HG03378 (cell line): ENCODE results near the gene KMT5C.

Experiments
- ATAC-seq: cut with Tn5 transposase; IDR thresholded peaks from one replicate; pipeline ENCODE4 v1.9.1; 2021; ENCODE audit warnings: mild to moderate bottlenecking, moderate library complexity; ENCODE audit not compliant: unreplicated experiment

The KMT5C gene

GRCh38 chr19:55345818-55346724 lies 6.4 kb downstream of the KMT5C start:
- no peak for ATAC-seq

GRCh38 chr19:55346725-55347441 lies 7.2 kb downstream of the KMT5C start:
- ATAC-seq, result no peak

- ATAC-seq, result no peak
These were observed 7.8 kb downstream of the KMT5C start for GRCh38 chr19:55347442-55348009.

GRCh38 chr19:55348317-55349034 lies 8.8 kb downstream of the KMT5C start:
- no peak for ATAC-seq

- ATAC-seq, result no peak
These were observed 11.1 kb downstream of the KMT5C start for GRCh38 chr19:55350620-55351315.

GRCh38 chr19:55352040-55352439 lies 12.4 kb downstream of the KMT5C start:
- ATAC-seq, result no peak

- ATAC-seq, result no peak
These were observed 13.0 kb downstream of the KMT5C start for GRCh38 chr19:55352549-55353145.

- no peak for ATAC-seq
These were observed 13.7 kb downstream of the KMT5C start for GRCh38 chr19:55353356-55353802.

- no peak for ATAC-seq
These were observed 14.4 kb downstream of the KMT5C start for GRCh38 chr19:55353803-55354697.

GRCh38 chr19:55354698-55355212 lies 15.1 kb downstream of the KMT5C start, which contains the start of gene COX6B2:
Gene COX6B2 (minus strand): TSS chr19:55354719. CDS start chr19:55354521, 198 bp downstream.
- ATAC-seq, result no peak

- no peak for ATAC-seq
These were observed 15.6 kb downstream of the KMT5C start for GRCh38 chr19:55355213-55355821.

GRCh38 chr19:55358493-55358892 lies 18.8 kb downstream of the KMT5C start:
- ATAC-seq, result no peak

GRCh38 chr19:55358943-55359908 lies 19.6 kb downstream of the KMT5C start:
- no peak for ATAC-seq

- no peak for ATAC-seq
These were observed 21.2 kb downstream of the KMT5C start for GRCh38 chr19:55360902-55361301.

GRCh38 chr19:55362174-55362989 lies 22.7 kb downstream of the KMT5C start:
- no peak for ATAC-seq
